GM19035 (cell line): ENCODE data around the gene PPM1K.

Source experiments
- ATAC-seq: cut with Tn5 transposase; IDR thresholded peaks from one replicate; pipeline ENCODE4 v1.9.1; 2021; ENCODE audit not compliant: unreplicated experiment

Gene PPM1K

GRCh38 chr4:88277711-88278225 is 6.6 kb downstream of the PPM1K start:
- ATAC-seq: no peak

GRCh38 chr4:88276952-88277710 is 7.2 kb downstream of the PPM1K start:
- no peak for ATAC-seq

GRCh38 chr4:88275949-88276515 is 8.3 kb downstream of the PPM1K start:
- ATAC-seq: no peak

DNA sequence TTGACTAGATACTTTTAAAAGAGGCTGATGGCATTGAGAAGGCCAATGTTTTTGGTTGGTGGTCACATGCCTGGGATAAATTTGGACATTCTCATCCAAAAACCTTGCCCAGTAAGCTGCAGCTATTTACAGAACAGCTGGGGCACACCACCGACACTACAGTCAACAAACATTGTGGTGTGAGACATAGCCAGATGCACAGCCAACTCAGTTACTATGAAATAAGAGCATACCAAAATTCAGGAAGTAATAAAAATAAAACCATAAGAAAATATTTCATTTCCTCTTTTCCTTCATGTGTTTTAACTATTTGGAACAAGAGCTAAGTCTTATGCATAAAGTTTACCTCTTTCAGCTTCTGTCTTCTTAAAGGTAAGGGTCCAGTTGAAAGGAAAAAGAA is 8.8 kb downstream of the PPM1K start:
- peak; percentile 68 for ATAC-seq

- ATAC-seq: no peak
Observed at GRCh38 chr4:88268913-88269312, 15.4 kb downstream of the PPM1K start.

- ATAC-seq: no peak
Observed at GRCh38 chr4:88264336-88264735, 20.0 kb downstream of the PPM1K start.

DNA sequence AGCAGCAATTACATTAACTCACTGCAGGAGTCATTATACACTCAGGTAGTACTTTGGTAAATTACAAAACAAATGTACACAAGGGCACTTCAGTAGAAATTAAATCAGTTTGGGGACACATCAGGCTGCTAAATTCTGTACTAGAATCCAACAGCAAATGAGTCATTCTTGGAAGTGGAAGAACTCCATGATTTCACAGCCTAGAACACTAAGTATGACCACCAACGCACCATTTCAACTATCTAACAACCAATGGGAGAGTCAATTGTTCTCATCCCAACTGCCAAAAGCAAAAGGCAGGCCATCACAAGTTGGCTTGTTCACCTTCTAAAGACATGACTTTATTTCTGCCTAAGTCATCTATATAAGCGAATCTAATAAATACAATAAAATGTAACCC is 26.6 kb downstream of the PPM1K start:
- ATAC-seq: no peak

DNA sequence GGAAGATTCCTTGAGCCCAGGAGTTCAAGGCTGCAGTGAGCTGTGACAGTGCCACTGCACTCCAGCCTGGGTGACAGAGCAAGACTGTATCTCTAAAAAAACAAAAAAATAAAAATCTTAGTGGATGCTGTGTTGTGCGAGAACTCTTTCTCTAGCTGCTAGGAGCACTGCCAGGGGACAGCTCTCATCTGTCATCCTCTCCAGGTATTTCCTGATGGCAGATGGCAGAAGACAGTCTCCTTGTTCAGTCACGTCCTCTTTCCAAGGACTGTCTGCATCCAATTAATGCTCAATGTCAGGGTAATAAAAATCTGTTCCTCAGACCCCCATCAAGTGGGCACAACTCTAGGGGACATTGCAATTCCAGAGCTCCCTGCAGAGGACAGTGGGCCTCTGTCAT is 29.2 kb downstream of the PPM1K start:
- no peak for ATAC-seq

- no peak for ATAC-seq
Observed at GRCh38 chr4:88251924-88252323, 32.4 kb downstream of the PPM1K start.

DNA sequence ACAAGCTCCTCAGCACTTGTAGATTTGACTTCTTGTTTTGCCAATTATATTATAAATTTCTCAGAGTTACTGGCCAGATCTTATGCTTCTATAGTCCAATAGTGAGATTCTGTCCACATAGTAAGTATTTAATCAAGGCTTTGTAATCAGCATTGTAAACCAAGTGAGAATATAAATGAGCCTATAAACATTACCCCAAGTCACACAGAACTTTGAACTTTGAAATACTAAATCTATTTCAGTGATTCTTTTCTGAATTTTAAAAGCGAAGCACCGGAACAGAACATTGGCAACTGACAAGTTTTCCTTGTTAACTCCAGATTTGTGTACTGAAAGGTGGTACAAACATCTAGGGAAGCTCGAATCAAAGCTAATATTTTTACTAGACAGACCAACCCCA is 37.2 kb downstream of the PPM1K start:
- no peak for ATAC-seq

DNA sequence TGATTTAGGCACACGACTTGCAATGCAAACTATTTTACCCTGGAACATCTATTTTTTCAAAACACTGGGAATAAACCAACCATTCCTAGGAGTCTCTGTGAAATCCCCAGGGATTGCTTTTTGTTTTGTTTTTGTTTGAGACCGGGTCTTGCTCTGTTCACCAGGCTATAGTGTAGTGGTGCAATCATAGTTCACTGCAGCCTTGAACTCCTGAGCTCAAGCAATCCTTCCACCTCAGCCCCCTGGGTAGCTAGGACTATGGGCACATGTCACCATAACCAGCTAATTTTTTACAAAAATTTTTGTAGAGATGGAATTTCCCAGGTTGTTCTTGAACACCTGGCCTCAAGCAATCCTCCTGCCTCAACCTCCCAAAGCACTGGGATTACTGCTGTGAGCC is 37.8 kb downstream of the PPM1K start:
- no peak for ATAC-seq

GRCh38 chr4:88244816-88245579 is 39.4 kb downstream of the PPM1K start:
- no peak for ATAC-seq

GRCh38 chr4:88244056-88244455 is 40.3 kb downstream of the PPM1K start:
- no peak for ATAC-seq

GRCh38 chr4:88242144-88242543 is 42.2 kb downstream of the PPM1K start:
- no peak for ATAC-seq

- ATAC-seq: no peak
Observed at GRCh38 chr4:88240297-88240714, 44.1 kb downstream of the PPM1K start.

GRCh38 chr4:88230969-88231771 is 53.2 kb downstream of the PPM1K start:
- ATAC-seq: no peak

DNA sequence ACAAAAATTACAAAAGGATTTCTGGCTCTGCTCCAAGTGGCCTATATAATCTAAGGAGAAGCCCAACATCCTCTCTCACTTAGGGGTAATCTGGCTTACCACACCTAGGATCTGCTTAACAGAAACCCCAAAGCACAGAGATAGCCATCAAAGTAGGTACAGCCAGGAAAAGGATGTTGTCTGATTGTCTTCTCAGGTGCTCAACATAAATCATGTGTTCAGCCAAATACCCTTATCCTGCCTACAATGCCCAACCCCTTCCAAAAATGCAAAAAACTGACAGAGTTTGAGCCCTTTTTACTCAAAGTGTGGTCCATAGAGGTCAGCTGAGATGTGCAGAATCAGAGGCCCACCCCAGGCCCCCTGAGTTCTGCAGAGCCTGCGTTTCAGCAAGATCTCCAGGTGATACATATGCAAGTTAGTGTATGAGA is 53.9 kb downstream of the PPM1K start:
- no peak for ATAC-seq

- no peak for ATAC-seq
Observed at GRCh38 chr4:88227734-88228133, 56.6 kb downstream of the PPM1K start.

DNA sequence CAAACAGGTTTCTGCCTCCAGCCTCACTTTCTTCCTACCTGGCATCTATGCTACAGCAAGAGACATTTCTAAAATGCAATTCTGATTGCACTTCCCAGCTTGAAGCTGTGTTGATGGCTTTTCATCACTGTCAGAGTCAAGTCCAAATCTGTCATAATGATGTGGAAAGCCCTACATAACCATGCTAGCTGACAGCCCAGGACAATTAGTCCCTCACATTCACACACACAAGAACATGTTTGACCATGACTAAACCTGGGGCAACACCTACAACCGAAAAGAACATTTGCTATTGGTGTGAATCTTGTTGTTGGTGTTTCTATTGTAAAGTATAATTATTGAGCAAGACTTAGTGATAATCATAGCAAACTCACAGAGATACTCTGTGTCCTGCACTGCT is 58.2 kb downstream of the PPM1K start:
- no peak for ATAC-seq

- no peak for ATAC-seq
Observed at GRCh38 chr4:88225232-88226105, 58.9 kb downstream of the PPM1K start.
